HG03045 (cell line): ENCODE data around the gene ARHGEF38.
"Not testable (repeated sequence)": the region's sequence is repeated elsewhere in the genome, so short reads cannot be mapped to it uniquely, and the experiment has no call there.

Experiments used
- ATAC-seq: cut with Tn5 transposase; IDR thresholded peaks from one replicate; pipeline ENCODE4 v1.9.1; 2021; ENCODE audit warnings: mild to moderate bottlenecking, moderate library complexity; ENCODE audit not compliant: unreplicated experiment

ARHGEF38 gene

DNA sequence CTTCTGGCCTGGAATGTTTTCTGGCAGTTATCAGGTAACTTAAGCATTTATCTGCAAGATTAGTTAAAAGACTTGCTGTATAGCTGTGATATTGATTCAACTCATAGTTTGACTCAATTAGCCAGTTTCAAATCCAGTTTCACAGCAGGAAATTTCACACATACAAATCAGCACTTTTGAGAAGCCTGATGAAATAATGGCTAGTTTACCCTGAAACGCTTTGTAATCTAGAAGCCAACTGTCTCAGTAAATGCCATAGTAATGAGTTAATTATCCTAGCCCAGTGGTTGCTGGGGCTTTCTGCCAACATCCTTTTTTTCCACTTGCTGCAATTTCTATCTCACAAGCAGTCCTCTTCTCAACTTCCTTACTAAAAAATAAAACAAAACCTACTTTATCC is 53.1 kb downstream of the ARHGEF38 start:
- no peak for ATAC-seq

DNA sequence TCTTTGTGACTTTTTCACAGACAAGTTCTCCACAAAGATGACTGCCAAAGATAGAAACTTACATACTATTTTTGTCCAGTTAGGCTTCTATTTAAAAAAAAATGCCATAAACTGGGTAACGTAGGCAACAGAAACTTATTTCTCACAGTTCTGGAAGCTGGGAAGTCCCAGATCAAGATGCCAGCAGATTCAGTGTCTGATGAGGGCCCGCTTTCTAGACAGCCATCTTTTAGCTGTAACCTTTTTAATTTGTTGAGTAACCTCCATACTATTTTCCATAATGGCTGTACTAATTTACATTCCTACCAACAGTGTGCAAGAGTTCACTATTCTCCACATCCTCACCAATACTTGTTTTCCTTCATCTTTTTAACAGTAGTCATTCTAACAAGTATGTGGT is 55.5 kb downstream of the ARHGEF38 start:
- ATAC-seq = no peak

DNA sequence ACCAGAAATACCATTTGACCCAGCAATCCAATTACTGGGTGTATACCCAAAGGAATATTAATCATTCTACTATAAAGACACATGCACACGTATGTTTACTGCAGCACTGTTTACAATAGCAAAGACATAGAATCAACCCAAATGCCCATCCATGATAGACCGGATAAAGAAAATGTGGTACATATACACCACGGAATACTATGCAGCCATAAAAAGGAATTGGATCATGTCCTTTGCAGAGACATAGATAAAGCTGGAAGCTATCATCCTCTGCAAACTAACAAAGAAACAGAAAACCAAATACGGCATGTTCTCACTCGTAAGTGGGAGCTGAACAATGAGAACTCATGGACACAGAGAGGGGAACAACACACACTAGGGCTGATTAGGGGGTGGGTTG is 57.4 kb downstream of the ARHGEF38 start:
- ATAC-seq = not testable (repeated sequence)

DNA sequence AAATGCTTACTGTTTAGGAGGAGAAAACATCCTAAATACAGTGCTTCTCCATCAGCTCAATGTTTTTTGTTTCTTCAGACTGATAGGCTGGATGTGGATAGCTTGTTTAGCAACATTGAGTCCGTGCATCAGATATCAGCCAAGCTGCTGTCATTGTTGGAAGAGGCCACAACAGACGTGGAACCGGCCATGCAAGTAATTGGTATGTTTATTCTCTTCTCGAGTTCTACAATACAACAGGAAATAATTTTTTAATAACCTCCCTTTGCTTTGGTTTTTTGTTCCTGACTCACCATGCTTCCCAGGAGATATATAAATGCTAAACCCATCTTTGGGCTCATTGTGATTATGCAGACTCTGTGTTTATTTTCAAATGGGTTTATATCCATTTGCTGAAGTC is 60.9 kb downstream of the ARHGEF38 start:
- no peak for ATAC-seq

DNA sequence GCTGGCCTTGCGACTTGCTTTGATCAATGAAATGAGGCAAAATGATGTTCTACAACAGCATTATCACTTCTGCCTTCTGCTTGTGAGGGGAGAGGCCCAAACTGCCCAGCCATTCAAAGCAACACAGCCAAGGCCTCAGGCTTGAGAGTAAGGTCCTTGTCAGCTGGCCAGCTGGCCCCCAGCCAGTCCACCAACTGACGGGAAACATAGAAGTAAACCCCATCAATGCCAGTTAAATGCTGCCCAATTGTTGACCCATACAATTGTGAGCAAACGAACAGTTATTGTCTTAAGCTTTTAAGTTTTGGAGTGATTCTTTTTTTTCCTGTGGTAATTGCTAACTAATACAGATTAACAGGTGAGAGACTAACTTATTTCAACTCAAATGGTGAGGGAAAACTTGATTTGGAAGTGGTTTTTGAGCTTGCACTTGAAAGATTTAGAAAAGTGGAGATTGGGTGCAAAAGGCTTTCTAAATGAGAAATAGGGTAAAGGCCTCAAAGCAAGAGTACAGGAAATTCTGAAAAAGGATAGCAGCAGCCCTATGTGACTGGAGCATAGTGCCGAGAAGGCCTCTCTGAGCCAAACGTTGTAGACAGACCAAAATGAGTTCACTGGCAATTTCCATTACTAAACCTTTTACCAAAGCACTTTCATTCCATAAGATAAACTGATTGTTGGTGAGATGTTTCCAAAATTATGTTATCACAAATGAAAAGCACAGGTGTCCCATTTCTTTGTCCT is 66.9 kb downstream of the ARHGEF38 start:
- no peak for ATAC-seq

DNA sequence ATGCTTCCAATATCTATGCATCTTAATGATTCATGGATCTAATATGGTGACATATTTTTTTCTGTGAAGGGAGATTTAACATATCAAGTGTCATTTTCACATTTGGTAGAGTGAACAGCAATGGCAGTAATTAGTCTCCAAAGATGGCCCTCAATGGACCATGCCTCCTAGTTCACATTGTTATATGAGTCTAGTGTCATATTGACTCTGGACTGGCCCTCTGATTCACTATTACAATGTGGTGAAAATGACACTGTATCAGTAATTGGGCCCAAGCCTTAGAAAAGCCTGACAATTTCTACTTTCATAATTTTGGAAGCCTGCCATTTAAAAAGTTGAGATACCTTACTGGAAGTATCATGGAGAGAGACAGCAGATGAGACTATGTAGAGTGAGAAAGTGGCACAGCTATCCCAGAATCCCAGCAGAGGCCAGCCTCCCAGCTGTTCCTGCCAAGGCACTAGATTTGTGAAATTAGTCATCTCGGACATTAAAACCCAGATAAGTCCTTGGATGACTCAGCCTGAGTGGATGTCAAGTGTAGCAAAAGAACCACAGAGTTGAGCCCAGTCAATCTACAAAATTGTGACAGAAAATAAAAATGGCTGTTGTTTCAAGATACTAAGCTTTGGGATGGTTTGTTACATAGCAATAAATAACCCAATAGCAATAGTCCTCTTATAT is 68.4 kb downstream of the ARHGEF38 start:
- no peak for ATAC-seq

DNA sequence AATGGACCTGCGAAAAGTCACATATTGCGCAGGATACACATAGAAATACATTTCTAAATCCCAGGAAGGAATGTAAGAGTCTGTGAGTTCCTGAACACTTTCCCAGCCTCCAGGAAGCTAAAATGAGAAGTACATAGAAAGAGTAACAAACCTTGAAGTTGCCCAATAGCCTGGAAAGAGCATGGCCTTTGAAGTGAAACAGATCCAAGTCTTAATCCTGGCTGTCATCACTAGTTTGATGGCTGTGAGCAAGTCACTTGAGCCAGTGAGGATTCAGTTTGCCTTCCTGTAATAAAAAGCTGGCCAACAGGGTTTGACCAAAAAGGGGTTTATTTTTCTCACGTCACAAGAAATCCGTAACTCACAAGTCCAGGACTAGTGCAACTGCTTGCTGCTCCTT is 69.8 kb downstream of the ARHGEF38 start:
- ATAC-seq = no peak

DNA sequence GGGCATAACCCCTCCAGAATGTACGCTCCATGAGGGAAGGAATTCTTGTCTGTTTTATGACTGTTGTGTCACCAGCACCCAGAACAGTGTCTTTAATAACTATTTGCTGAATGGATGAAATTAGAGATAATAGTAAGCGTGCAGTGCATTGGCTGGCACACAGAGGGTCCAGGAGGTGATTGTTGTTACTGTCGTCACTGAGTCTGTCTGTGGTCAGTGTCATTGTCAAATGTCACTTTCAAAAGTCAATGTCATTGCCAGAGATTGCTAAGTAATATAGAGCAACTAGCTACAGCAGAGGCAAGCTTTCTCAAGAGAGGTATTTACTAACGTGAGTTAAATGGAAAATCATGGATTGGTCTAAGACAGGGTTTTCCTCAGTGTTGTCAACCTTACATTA is 70.7 kb downstream of the ARHGEF38 start:
- no peak for ATAC-seq

DNA sequence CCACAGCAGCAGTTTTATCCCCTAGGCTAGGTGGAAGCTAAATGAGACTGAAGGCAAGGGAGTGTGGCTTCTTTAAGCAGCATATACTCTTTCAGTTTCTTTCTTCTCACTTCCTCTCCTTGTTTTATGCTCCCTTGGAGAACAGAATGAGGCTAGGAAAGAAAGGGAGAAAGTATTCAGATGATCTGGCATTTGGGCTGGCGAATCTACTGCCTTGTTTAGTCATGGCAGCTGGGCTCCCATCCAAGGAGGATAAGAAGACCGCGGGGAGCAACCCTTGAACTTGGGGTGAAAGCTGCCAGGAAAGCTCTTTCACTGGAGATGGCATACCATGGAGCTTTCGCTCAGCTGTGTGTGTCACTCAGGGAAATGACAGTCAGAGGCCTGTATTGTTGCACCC is 72.1 kb downstream of the ARHGEF38 start:
- ATAC-seq = no peak

DNA sequence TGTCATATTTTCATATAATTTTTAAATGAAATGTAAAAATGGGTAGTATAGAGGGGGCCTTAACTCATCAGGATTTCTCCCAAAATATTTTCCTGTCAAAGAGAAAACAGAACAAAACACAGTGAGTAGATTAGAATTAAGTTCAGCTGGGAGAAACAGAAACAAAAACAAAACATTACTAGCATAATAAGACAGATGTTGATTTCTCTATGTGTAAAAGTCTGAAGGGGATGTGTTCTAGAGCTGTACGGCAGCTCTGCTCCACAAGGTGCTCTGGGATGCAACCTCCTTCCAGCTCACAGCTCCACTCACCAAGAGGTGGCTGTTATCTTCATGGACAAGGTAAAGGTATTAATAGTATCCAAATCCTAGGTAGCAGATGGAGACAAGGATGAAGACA is 72.8 kb downstream of the ARHGEF38 start:
- no peak for ATAC-seq

DNA sequence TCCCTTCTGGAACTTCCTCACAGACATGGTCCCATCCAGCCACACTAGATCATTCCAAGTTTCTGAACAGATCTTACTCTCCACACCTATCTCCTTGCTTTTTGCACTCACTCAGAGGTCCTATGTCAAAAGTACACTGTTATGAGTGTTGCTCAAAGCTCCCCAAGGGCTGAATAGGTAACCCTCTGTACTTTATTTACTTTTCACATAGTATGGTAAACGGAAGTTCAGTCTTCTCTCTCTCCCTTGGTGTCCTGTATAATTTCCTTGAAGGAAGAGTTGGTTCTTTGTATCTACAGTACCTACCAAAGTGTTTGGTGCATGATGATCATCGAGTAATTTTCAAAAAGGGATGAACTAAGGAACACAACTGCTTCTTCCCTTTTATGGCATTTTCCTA is 74.4 kb downstream of the ARHGEF38 start:
- ATAC-seq = no peak

DNA sequence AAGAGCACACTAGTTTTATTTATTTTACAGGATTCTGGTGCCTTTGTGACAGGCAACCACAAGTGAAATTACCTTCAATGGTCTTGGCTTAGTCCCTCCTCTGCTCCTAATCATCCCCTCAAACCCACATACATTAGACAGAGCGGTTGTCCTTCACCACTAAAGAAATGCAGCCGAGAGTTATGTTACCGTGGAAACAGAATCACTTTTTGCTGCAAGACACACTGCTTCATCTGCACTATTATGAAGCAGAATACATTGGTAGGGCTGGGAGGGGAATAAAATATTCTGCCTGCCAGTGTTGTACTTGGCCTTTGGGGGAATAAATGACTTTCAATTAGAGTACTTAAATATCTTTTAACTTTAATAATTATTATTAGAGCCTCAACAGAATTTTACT is 75.2 kb downstream of the ARHGEF38 start:
- ATAC-seq = no peak

DNA sequence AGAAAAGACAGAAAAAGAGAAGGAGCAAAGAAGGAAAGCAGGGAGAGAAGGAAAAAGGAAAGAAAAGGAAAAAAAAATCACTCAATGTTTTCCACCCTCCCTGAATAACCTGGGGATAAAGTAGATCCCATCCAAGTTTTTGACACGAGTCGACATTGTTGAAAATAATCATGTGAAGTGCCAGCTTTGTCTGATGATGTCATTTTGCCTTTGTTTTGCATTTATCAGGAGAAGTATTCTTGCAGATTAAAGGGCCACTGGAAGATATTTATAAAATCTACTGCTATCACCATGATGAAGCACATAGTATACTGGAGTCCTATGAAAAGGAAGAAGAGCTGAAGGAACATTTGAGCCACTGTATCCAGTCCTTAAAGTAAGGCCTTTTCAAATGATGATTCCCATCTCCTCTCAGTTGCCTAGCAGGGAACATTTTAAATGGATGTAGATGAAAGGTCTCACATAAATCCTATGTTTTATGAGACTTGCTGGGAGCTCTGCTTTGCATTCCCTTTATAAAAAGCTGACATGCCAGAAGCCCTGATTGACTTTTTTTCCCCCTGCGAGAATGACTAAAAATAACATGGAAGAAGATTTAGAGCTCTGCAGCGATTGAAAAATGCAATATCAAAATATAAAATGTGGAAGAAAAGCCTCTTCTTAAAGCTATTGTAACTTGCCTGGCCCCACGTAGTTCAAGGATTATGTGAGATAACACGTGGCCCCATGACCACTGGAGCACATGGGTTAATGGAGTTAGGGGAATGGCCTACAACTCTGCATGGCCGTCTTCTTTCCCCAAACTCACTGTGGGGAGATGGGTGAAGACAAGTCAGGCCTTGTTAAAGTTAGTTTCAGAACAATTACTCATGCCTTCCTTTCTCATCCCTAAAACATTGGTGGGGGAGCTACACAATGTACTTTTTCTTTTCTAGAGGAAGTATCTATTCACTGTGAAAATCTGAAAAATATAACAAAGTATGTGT is 78.5 kb downstream of the ARHGEF38 start:
- no peak for ATAC-seq

DNA sequence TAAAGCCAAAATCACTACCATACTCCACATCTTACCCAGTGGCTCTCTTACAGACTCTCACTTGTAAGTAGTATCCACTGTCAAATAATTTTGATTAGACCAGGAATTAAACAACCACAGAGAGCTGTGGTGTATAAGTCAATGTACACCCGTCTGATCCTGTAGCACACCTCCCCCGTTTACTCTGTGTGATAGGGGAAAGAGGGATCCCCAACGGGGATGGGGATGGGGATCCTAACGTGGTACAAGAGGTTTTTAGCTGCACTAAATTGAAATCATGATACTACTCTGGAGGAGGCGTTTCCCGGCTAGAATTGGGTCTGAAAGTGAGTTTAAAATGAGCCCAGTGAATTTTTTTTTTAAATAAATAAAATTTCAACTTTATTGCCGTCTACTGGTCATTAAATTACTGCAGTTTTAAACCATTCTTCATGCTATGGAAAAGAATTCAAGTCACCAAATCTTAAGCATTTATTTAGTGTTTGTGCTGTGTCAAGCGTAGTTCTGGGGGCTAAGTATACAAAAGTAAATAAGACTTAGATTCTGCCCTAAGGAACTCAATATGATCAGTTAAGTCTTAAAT is 79.5 kb downstream of the ARHGEF38 start:
- no peak for ATAC-seq

DNA sequence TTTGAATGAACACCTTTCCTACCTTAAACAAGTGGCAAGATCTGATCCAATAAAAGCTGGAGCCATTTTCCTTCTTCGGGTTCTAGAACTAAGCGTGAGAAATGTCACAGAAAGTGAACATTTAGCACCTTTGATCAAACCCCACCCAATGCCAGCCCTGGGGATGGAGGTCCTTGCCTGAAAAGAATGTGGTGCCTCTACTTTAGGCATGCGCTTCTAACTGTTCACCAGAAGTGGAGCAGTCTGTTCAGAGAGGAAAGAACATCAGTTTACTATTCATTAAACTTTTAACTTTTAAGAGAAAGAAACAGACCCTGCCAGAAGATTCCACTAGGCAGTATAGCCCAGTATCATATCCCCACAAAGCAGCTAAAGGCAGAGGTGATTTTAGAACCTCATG is 80.2 kb downstream of the ARHGEF38 start:
- no peak for ATAC-seq

DNA sequence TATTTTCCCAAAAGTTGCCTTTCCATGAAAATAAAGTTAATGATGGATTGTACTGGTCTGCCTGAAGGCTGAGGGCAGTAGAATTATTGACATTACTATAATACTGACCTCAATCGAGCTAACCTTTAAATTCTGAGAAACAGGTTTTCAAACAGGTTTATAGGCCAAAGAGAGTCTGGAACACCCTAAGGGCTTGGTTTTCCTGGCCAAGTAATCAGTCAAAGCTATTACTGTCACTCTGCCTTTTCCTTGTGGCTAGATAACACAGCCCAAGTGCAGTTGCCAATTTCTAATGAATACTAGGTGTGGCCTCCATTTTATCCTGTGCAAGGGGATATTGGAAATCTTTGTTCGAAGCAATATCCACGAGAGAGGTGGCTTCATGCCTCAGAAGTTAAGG is 80.8 kb downstream of the ARHGEF38 start:
- no peak for ATAC-seq

DNA sequence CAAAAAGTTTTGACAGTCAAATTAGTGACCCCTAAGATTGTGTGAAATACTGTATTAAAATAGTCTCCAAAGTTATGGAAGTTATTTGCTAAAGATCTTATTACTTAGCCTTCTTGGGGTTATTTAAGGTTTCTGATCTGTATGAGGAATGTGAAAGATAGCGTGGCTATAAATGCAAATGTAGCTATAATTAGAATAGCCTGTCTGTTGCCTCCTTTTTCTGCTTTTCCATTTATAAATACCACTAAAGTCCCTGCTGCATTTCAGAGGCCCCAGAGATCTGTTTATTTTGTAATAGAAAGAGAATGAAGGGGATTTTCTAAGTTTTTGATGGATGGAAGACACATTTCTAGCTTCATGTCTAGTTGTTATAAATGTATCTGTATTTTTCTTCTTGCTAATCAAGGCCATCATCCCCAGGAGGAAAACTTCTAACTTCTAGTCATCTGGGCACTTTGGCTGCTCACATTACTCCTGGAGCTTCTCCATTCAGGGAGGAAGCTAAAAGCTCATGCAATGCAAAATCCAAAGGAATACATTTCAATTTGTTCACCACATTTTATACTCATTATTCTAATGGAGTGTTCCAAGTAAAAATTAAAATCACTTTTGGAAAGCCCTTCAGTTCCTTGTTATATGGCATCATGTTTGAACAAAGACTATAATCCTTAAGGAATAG is 82.1 kb downstream of the ARHGEF38 start:
- no peak for ATAC-seq

DNA sequence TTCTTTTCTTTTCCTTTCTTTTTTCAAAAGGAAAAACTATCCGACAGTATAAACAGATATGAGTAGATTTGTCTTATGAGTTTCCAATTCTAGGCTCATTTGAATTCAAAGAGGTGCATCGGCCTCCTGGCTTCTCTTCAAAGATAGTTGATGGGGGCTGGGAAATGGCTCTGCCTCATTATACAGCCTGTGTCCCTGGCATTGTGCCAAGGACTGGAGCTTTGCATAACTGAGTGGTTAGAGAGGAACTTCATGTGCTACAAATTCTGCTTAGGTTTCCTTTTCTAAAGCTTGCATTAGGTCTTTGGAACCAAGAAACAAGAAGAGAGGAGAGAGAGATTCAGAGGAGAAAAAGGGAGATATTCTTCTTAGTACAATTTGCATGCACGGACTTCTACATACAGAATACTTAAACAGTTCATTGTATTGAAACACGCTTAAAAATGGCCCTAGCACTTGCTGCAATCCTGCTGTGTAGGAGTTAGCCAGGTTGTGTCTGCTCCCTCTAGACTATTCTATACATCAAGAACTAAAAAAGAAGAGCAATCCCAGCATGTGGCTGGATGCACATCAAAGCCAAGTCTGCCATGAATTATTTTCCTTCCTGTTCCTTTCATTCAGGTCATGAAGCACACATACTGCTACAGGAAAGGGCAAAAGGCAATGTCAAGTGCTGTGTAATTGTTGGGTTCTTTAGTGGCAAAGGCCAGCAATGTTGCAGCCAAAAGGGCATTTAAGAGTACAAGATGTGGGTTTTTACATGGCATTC is 85.2 kb downstream of the ARHGEF38 start:
- peak; percentile 94 for ATAC-seq

DNA sequence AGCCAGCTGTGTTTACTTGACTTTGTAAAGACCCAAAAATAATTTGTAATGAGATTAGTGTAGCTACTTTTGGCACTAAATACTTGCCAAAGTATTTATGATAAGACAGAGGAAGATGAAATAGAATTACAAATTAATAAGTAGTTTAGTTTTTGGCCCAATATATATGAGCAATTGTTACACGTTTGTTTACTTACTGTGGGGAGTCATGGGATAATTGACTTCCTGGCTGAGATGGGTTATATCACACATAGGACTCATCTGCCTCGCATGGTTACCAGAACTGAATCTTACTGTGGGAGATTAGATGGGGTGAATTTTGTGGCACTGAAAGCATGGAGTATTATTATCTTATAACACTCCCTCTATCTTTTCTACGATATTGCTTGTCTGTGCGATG is 89.4 kb downstream of the ARHGEF38 start:
- no peak for ATAC-seq

DNA sequence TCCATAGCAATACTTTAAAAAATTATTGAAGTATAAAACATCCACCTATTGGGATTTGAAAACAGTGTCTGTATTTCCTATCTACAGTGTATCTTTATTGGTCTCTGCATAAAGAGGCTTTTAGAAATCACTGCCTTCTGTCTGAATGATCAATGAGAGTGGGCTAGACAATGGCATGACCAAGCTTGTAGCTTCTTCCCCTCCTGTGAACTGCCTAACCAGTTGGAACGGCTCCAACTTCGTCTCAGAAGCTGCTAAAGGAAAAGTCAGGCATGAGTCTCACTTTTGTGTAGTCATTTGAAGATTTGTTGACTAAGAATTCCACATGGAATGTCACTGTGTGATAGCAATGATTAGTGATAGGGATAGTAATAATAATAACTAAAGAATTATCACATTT is 91.8 kb downstream of the ARHGEF38 start:
- no peak for ATAC-seq
